Measurements from ENCODE around the gene LENG1. TPM values are rescaled to one million over a fixed set of nuclear protein-coding genes. Genes with fewer than 3 reads are reported as not detected.

LENG1 gene
- total RNA-seq, 2 experiments from 2014 or later, result 8.3 to 9.2 TPM

DNA sequence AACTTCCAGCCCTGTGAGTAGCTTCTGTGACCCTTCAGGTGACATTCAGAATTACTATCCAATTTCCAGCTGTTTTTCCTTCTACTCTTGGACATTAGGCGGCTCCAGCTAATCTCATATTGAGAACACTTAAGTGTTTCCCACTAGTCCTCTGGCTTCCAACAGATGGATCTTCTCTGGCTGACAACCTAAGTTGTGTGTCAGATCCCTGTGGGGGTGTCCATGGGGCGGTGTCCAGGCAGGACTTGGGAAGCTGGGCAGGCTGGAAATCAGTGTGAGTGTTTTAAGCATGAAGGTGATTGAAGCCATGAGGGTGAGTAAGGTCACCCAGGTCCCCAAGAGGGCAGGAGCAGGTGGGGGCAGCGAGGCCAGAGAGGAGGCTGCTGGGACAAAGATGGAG is 11.8 kb downstream of the LENG1 start:
- Mint-ChIP-seq H3K4me3 (no peak overlapping the region), H3K9me3 (no peaks in the 10 kb centered on the region), H3K4me1 (no peaks in the 10 kb centered on the region), H3K27ac (no peak overlapping the region), H3K27me3 (no peaks in the 10 kb centered on the region), H3K36me3 (ENCODE audit: low read depth) (peaks cover 78% of the 10 kb centered on the region)
- no peak for DNase-seq
- ChIA-PET CTCF (no interaction called here), POLR2A (interaction anchor here (2.2 kb wide), 1 partner anchor 10 kb away, joined by 9 read pairs; the partner anchor contains the start of gene CNOT3)

DNA sequence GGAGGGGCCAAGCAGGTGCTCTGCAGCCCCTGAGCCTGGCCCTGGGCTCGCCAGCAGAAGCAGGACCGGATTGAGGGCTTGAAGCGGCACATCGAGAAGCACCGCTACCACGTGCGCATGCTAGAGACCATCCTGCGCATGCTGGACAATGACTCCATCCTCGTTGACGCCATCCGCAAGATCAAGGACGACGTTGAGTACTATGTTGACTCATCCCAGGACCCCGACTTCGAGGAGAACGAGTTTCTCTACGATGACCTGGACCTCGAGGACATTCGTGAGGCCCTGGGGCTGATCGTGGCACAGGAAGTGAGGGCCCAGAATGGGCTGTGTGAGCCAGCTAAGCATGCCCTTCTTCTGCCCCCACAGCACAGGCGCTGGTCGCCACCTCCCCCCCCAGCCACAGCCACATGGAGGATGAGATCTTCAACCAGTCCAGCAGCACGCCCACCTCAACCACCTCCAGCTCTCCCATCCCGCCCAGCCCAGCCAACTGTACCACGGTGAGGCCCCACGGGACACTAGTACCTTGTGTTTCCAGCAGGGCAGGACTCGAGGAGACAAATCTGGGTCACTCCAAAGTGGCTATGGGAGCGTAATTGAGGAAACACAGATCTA is 13.9 kb downstream of the LENG1 start:
- no peaks in the 10 kb centered on the region for H3K9me3 Mint-ChIP-seq
- H3K36me3 Mint-ChIP-seq (ENCODE audit: low read depth), result peaks cover 68% of the 10 kb centered on the region
- no peaks in the 10 kb centered on the region for H3K27me3 Mint-ChIP-seq
- ChIA-PET POLR2A (interaction anchor here (0.7 kb wide), 1 partner anchor 8 kb away, joined by 3 read pairs; the partner anchor contains the start of gene CNOT3), CTCF (no interaction called here)
- H3K4me3 Mint-ChIP-seq, result no peak overlapping the region
- H3K4me1 Mint-ChIP-seq, result peaks cover 4% of the 10 kb centered on the region
- no peak for DNase-seq
- no peak overlapping the region for H3K27ac Mint-ChIP-seq

DNA sequence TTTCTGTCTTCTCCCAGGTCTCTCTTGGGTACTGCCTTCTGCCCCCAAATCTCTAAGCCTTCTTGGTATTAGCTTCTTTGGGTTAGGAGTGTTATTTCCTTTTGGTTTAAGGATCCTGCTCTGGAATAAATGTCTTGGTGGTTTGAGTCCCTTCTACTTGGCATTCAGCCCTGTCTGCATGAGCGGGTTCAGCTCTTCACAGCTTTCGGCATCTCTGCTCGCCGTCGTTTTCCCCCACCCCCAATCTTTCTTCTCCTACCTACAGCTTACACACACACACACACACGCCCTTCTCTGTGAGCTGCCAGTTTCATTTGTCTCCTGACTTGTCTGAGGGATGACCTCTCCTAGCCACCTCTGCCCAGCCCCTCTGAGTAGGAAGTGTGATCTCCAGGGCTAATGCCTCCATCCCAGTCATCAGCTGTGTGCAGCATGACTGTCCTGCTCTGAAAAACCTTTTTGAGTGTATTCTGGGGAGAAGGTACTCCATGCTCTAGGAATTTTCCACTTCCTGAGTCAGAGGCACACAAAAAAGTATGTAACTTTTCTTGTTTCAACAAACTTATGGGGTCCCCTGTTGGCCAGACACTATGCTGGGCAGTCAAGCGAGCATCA is 17.2 kb downstream of the LENG1 start:
- no peaks in the 10 kb centered on the region for H3K27me3 Mint-ChIP-seq
- CTCF ChIA-PET, result no interaction called here
- H3K4me3 Mint-ChIP-seq, result no peak overlapping the region
- peaks cover 64% of the 10 kb centered on the region for H3K36me3 Mint-ChIP-seq (ENCODE audit: low read depth)
- DNase-seq, result no peak
- no peaks in the 10 kb centered on the region for H3K9me3 Mint-ChIP-seq
- H3K27ac Mint-ChIP-seq, result no peak overlapping the region
- H3K4me1 Mint-ChIP-seq, result peaks cover 24% of the 10 kb centered on the region
- POLR2A ChIA-PET, result interaction anchor here (3.0 kb wide), 1 partner anchor 17 kb away, joined by 14 read pairs; the partner anchor contains the start of gene LENG1

DNA sequence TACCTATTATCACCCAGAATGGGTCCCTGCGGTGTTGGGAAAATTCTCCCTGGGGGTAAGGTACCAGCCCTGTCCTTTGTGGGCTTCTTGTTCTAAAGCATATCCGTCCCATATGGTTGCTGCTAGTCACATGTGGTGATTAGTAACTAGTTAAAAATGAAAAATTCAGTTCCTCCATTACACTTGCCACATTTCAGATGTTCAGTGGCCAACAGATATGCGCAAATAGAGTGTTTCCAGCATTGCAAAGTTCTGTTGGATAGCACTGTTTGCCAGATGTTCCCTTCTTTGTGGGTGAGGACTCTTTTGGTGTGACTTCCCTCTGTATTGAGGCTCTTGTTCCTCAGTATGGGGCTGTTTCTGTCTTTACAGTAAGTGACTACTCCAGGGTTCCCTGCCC is 18.2 kb downstream of the LENG1 start:
- Mint-ChIP-seq H3K27me3 (no peaks in the 10 kb centered on the region), H3K4me3 (no peak overlapping the region), H3K9me3 (no peaks in the 10 kb centered on the region), H3K4me1 (peaks cover 29% of the 10 kb centered on the region), H3K27ac (no peak overlapping the region), H3K36me3 (ENCODE audit: low read depth) (peaks cover 55% of the 10 kb centered on the region)
- POLR2A ChIA-PET, result interaction anchor here (1.0 to 3.0 kb wide), 2 partner anchors 18 to 26 kb away, joined by 3 to 14 read pairs; partner anchors contain the start of genes LENG1, PRPF31 and TFPT
- no peak for DNase-seq
- CTCF ChIA-PET, result no interaction called here

DNA sequence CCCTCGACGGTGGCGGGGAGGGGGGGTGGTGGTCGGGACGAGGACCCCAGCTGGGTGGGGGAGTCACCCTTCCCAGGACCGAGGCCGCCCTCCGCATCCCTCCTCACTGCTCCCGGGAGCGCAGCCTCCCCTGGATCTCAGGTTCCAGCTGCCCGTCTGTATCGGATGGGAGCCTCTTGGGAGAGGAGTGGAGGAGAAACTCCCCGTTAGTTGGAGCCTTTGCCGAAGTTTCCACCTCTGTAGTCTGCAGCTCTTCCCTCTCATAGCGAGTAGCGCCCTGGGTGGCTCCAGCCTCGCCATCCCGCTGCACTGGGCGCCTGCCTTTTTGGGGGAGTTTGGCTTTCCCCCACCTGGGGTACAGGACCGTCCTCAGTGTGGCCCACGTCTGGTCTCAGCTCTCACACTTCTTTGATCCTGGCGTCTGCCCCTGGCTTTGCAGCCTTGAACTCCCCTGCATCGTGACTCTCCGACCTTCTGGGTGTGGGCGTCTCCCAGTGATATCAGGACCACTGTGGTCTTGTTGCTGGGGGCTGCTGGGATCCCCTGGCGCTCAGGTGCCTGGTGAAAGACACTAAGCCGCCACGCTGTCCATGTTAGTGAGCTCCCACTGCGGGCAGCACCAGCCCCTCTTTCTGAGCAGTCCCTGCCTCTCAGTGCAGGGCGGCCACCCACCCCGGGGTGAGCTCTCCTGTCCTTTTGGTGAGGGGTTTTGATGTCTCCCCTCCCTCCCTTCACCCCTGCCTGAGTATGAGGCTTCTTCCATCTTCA is 20.8 kb downstream of the LENG1 start:
- CTCF ChIA-PET, result interaction anchor here (1.4 to 2.4 kb wide), 3 partner anchors 21 to 31 kb away, joined by 3 to 24 read pairs (median 16); partner anchors contain the start of genes LENG1, PRPF31 and TFPT
- no peak for DNase-seq

DNA sequence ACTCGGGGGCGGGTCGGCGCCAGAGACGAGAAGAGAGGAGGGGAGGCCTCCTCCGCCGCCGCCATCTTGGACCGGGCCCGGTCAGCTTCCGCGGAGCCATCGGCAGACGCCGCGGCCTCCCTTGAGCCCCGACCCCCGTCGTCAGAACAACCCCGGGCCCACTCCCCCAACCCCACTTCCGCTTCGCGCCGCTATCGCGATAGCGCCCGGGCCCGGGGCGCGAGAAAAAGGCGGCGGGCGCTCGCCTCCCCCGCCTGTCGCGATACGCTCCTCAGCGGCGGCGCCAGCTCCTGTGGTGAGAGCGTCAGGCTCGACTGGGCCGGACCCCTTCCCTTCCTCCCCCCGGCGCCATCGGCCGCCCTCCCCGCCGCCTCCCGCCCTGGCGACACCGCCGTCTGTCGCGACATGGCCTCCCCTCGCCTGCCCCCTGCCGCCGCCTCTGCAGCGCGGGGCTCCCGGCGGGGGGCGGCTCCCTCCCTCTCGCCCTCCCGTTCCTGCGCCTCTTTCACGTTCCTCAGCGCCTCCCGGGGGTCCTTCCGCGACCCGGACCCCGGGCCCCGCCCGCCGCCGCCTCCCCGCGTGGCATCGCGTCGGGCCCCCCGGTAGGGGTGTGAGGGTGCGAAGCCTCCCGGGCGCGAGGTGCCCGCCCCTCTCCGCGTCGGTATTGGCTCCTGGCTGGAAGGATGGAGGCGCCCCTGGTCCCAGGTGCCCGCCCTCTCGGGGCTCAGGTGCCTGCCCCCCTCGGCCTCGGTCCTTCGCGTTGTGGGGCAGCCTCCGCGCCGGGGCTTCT is 21.6 kb downstream of the LENG1 start, which contains the start of gene CNOT3:
TSS of gene CNOT3 (plus strand) at position 64 of the 790 bp plus-strand sequence. CDS start 5,217 bp downstream, outside the sequence.
- DNase-seq, result peak; percentile 38
- Mint-ChIP-seq H3K27ac (peak within 1 kb of the TSS; percentile 83), H3K4me3 (peak within 1 kb of the TSS; percentile 82), H3K36me3 (ENCODE audit: low read depth) (peaks cover 25% of the 10 kb centered on the region), H3K9me3 (no peaks in the 10 kb centered on the region), H3K4me1 (peaks cover 39% of the 10 kb centered on the region), H3K27me3 (no peaks in the 10 kb centered on the region)
- ChIA-PET CTCF (interaction anchor here (0.9 to 2.4 kb wide), 15 partner anchors 20 to 271 kb away, joined by 3 to 24 read pairs (median 4); partner anchors contain the start of genes LENG1, MBOAT7, NDUFA3 and PRPF31), POLR2A (interaction anchor here (1.0 to 4.5 kb wide), 19 partner anchors 8 to 617 kb away, joined by 3 to 66 read pairs (median 6); partner anchors contain the start of genes LENG1, LENG8, LENG9 and MBOAT7)

More for the DNA sequence above, 20.8 kb downstream of the LENG1 start:
- POLR2A ChIA-PET, result interaction anchor here (0.6 to 4.5 kb wide), 11 partner anchors 9 to 310 kb away, joined by 3 to 66 read pairs (median 9); partner anchors contain the start of genes LENG1, LENG8, PRPF31 and RPS9
- peak overlapping the region; percentile 83 for H3K27ac Mint-ChIP-seq
- H3K9me3 Mint-ChIP-seq, result no peaks in the 10 kb centered on the region
- peaks cover 32% of the 10 kb centered on the region for H3K36me3 Mint-ChIP-seq (ENCODE audit: low read depth)
- no peaks in the 10 kb centered on the region for H3K27me3 Mint-ChIP-seq
- peaks cover 39% of the 10 kb centered on the region for H3K4me1 Mint-ChIP-seq
- H3K4me3 Mint-ChIP-seq, result peak overlapping the region; percentile 82

DNA sequence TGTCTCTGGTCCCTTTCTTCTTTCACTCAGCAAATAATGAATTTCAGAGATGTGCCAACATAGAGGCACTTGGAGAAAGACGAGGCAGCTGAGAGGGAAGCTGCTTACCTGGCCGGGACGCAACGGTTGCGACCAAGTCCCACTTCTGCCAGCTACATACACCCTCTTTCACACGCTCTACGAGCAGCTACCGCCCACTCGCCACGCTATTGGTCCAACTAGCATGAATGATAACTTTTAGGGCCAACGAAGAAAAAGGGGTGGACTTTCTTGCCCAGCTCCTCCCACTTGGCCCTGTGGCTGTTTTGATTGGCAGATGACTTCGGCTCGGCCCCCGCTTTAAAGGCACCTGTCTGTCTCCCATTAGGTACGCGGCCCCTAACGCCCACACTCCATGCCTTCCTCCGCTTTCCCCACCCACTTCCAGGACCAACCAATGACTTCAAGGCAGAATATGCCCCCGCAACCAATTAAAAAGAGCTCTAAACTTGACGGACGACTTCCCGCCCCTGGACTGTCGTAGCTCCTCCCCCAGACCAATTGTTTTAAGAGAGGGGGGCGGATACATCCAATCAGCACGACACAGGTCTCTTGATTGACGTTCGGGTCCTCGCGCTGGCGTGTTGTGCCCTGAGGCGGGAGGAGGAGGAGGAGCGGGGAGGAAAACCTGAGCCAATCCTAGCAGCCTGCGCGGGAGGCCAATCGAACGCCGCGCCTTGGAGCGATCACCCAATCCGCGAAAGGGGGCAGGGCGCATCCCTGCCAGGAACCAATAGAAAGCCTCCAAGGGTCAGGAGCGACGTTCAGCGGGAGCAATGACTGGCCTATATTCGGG is 22.4 kb downstream of the LENG1 start:
- DNase-seq, result peak; percentile 99
- POLR2A ChIA-PET, result interaction anchor here (0.8 to 4.5 kb wide), 20 partner anchors 9 to 616 kb away, joined by 3 to 66 read pairs (median 6); partner anchors contain the start of genes LENG1, LENG8, LENG9 and MBOAT7
- H3K36me3 Mint-ChIP-seq (ENCODE audit: low read depth), result peaks cover 19% of the 10 kb centered on the region
- peak overlapping the region; percentile 82 for H3K4me3 Mint-ChIP-seq
- no peaks in the 10 kb centered on the region for H3K9me3 Mint-ChIP-seq
- H3K4me1 Mint-ChIP-seq, result peaks cover 39% of the 10 kb centered on the region
- peak overlapping the region; percentile 83 for H3K27ac Mint-ChIP-seq
- CTCF ChIA-PET, result interaction anchor here (0.5 to 2.4 kb wide), 16 partner anchors 19 to 301 kb away, joined by 3 to 24 read pairs (median 4); partner anchors contain the start of genes LENG1, MBOAT7, NDUFA3 and PRPF31
- no peaks in the 10 kb centered on the region for H3K27me3 Mint-ChIP-seq

DNA sequence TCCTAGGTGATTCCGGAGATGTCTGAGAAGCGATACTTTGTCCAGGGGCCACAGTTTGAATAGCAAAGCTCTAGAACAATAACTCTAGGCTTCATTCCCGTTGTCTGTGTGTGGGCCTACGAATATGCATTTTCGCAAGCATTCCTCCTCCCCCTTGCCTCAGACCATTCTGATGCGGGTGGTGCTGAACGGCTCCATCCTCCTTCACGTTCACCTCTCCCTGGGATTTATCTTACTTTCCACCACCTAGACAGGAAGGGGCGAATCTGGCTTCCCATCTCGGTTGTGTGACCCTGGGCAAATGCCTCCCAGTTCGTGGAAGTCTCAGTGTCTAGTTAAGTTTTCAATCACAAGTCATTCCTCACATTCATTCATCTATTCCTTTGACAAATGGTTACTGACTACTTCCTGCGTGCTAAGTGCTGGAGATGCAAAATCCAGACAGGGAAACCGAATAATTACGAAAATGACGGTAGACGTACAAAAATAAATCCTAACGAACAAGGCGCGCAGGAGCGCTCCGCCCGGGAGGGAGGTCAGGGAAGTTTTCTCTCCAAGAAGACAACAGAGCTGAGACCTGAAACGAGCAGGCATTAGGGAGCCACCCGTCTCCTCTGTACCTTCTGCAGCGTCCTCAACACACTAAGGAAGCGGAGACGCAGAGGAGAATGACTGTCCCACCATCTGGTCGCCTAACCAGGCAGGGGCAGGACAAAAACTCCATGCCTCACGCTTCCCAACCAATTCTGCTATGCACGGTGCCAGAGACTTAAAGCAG is 23.2 kb downstream of the LENG1 start:
- Mint-ChIP-seq H3K4me1 (peaks cover 37% of the 10 kb centered on the region), H3K36me3 (ENCODE audit: low read depth) (peaks cover 19% of the 10 kb centered on the region), H3K9me3 (no peaks in the 10 kb centered on the region), H3K27me3 (no peaks in the 10 kb centered on the region), H3K4me3 (peak overlapping the region; percentile 82), H3K27ac (peak overlapping the region; percentile 83)
- no peak for DNase-seq
- POLR2A ChIA-PET, result interaction anchor here (1.2 to 4.5 kb wide), 15 partner anchors 12 to 381 kb away, joined by 3 to 66 read pairs (median 8); partner anchors contain the start of genes LENG1, LENG8, LENG9 and MBOAT7
- CTCF ChIA-PET, result interaction anchor here (0.9 to 2.4 kb wide), 12 partner anchors 21 to 302 kb away, joined by 3 to 24 read pairs (median 5); partner anchors contain the start of genes LENG1, MBOAT7, NDUFA3 and PRPF31

DNA sequence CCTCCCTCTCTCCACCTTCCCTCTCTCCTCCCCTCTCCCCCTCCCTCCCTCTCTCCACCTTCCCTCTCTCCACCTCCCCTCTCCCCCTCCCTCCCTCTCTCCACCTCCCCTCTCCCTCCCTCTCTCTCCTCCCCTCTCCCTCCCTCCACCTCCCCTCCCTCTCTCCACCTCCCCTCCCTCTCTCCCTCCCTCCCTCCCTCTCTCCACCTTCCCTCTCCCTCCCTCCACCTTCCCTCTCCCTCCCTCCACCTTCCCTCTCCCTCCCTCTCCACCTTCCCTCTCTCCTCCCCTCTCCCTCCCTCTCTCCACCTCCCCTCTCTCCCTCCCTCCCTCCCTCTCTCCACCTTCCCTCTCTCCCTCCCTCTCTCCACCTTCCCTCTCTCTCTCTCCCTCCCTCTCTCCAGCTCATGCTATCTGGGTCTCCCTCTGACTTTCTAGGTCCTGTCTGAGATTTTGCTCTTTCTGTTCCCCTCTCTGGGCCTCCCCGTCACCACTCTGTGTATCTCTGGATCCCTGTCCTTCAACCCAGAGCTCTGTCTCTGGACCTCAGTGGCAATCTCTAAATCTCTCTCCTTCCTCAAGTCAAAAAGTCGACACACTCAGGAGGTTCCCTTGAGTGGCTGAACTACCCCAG is 25.4 kb downstream of the LENG1 start:
- no peak overlapping the region for H3K4me3 Mint-ChIP-seq
- H3K36me3 Mint-ChIP-seq (ENCODE audit: low read depth), result peaks cover 10% of the 10 kb centered on the region
- peak overlapping the region; percentile 23 for H3K27ac Mint-ChIP-seq
- no peak for DNase-seq
- ChIA-PET POLR2A (no interaction called here), CTCF (no interaction called here)
- no peaks in the 10 kb centered on the region for H3K27me3 Mint-ChIP-seq
- no peaks in the 10 kb centered on the region for H3K9me3 Mint-ChIP-seq
- peaks cover 21% of the 10 kb centered on the region for H3K4me1 Mint-ChIP-seq

DNA sequence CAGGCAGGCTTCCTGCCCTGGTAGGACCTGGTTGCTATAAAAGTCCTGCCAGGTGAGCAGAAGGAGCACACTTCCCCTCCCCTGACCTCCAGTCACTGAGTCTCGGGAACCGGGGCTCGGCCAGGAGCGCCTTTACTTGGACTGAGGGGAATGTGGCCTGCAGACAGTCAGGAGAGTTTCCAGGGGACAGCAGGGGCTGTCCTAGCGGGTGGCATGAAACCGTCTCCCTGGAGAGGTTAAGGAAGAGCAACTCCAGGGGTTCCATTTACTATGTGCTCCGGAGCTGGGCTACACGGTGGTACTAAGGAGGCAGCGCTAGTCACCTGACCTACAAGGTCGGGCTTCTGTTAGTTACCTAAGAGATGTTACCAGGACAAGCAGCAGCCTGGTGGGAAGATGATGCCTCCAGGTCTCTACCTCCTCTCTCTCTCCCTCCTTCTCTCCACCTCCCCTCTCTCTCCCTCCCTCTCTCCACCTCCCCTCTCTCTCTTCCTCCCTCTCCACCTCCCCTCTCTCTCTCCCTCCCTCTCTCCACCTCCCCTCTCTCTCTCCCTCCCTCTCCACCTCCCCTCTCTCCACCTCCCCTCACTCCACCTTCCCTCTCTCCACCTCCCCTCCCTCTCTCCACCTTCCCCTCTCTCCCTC is 26.1 kb downstream of the LENG1 start:
- POLR2A ChIA-PET, result interaction anchor here (1.1 kb wide), 1 partner anchor 18 kb away, joined by 4 read pairs; the partner anchor contains the start of genes PRPF31 and TFPT
- H3K36me3 Mint-ChIP-seq (ENCODE audit: low read depth), result peaks cover 5% of the 10 kb centered on the region

More for the DNA sequence above, 26.1 kb downstream of the LENG1 start:
- Mint-ChIP-seq H3K9me3 (no peaks in the 10 kb centered on the region), H3K27ac (no peak overlapping the region), H3K4me3 (no peak overlapping the region), H3K27me3 (no peaks in the 10 kb centered on the region), H3K4me1 (peaks cover 15% of the 10 kb centered on the region)
- no peak for DNase-seq
- CTCF ChIA-PET, result no interaction called here
